GM10266 (cell line): ENCODE results near the gene MIA2.

Source experiments
- DNase-seq: peaks from one replicate; pipeline ENCODE4 v3.0.0; 2012; ENCODE audit errors: extremely low spot score
- CTCF ChIP-seq: IDR thresholded peaks from 2 replicates; pipeline ENCODE4 v1.5.1; 2012; ENCODE audit warnings: mild to moderate bottlenecking, low read depth; ENCODE audit not compliant: control insufficient read depth, insufficient read depth; ENCODE audit errors: missing control alignments

The MIA2 gene

GRCh38 chr14:39265806-39266524, 32.2 kb downstream of the MIA2 start:
- TF ChIP-seq CTCF = no peak
- DNase-seq = no peak

- no peak for TF ChIP-seq CTCF
- no peak for DNase-seq
Measured at GRCh38 chr14:39266525-39266870, 32.8 kb downstream of the MIA2 start.

GRCh38 chr14:39266871-39267607, 33.3 kb downstream of the MIA2 start:
- DNase-seq = peak; percentile 77
- no peak for TF ChIP-seq CTCF

- DNase-seq = peak; percentile 19
- no peak for TF ChIP-seq CTCF
Measured at GRCh38 chr14:39267608-39268005, 33.9 kb downstream of the MIA2 start.

GRCh38 chr14:39268393-39268792, 34.7 kb downstream of the MIA2 start:
- TF ChIP-seq CTCF = no peak
- no peak for DNase-seq

- no peak for TF ChIP-seq CTCF
- no peak for DNase-seq
Measured at GRCh38 chr14:39272918-39273317, 39.2 kb downstream of the MIA2 start.

- TF ChIP-seq CTCF = no peak
- no peak for DNase-seq
Measured at GRCh38 chr14:39275395-39275794, 41.7 kb downstream of the MIA2 start.
